Activated CD4-positive, alpha-beta T cell treated with anti-CD3 and anti-CD28 coated beads, Interleukin-2, amount 10 ng/mL, durations not matched to agents 7 days and 5 days (primary cell): ENCODE measurements around the gene CERS4. TPM values are rescaled to one million over a fixed set of nuclear protein-coding genes. Genes with fewer than 3 reads are reported as not detected.
"Not testable (repeated sequence)": the region's sequence is repeated elsewhere in the genome, so short reads cannot be mapped to it uniquely, and the experiment has no call there.

Source experiments
- CTCF ChIA-PET: fragments of 350-600 bp; sonication (Branson Sonifier 250); formaldehyde crosslinking; loops from one replicate; lab custom pipeline; 2021; ENCODE audit warnings: antibody characterized with exemption; lab: Charles Lee
- POLR2A ChIA-PET: fragments of 350-600 bp; sonication (Branson Sonifier 250); formaldehyde crosslinking; loops from one replicate; lab custom pipeline; 2021; ENCODE audit warnings: antibody characterized with exemption; lab: Charles Lee
- DNase-seq: peaks from one replicate; pipeline ENCODE4 v3.0.0-alpha.2; 2020
- H3K27ac Mint-ChIP-seq: one replicate; pipeline ENCODE4 v1.8.0; 2021; ENCODE audit warnings: mild to moderate bottlenecking, moderate library complexity, mixed read lengths
- H3K27me3 Mint-ChIP-seq: one replicate; pipeline ENCODE4 v1.8.0; 2021; ENCODE audit warnings: mixed read lengths
- H3K36me3 Mint-ChIP-seq: one replicate; pipeline ENCODE4 v1.8.0; 2021; ENCODE audit warnings: low read depth, mixed read lengths
- H3K4me1 Mint-ChIP-seq: one replicate; pipeline ENCODE4 v1.8.0; 2021; ENCODE audit warnings: mixed read lengths
- H3K4me3 Mint-ChIP-seq: one replicate; pipeline ENCODE4 v1.8.0; 2021; ENCODE audit warnings: mild to moderate bottlenecking, moderate library complexity, mixed read lengths
- H3K9me3 Mint-ChIP-seq: one replicate; pipeline ENCODE4 v1.8.0; 2021; ENCODE audit warnings: mixed read lengths
- total RNA-seq, 2 experiments: library from RNA; stranded (reverse); gene quantifications; one replicate each; pipeline ENCODE4 v1.2.3, GENCODE V29; 2021

Gene CERS4
- total RNA-seq, 2 experiments from 2014 or later = 26.7 to 33.1 TPM

DNA sequence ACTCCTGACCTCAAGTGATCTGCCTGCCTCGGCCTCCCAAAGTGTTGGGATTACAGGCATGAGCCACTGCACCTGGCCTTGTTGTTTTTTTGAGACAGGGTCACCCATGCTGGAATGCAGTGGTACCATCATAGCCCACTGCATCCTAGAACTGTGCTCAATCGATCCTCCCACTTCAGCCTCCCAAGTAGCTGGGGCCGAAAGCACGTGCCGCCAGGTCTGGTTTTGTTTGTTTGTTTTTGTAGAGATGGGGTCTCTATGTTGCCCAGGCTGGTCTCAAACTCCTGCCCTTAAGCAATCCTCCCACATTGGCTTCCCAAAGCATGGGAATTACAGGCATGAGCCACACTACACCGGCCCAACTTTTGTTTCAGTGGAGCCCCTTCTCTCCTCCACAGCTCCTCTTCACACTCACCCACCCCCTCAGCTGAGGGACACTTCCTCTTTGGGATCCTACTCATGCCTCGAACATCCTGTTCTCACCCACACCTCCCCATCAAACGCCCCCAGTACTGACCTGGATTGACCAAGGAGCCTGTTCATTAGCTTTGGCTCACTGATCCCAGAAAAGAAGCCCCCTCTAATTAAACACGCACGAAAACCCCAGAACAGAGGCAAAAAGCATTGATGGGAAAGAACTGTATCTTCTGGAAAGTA is 12.8 kb upstream of the CERS4 start:
- H3K9me3 Mint-ChIP-seq = no peaks in the 10 kb centered on the region
- peak overlapping the region; percentile 72 for H3K27ac Mint-ChIP-seq
- POLR2A ChIA-PET = no interaction called here
- peaks cover 49% of the 10 kb centered on the region for H3K4me1 Mint-ChIP-seq
- DNase-seq = no peak
- H3K4me3 Mint-ChIP-seq = no peak overlapping the region
- CTCF ChIA-PET = interaction anchor here (1.1 to 1.6 kb wide), 2 partner anchors 8 to 43 kb away, joined by 3 to 4 read pairs; no protein-coding TSS in a partner anchor
- no peaks in the 10 kb centered on the region for H3K27me3 Mint-ChIP-seq
- H3K36me3 Mint-ChIP-seq = peaks cover 3% of the 10 kb centered on the region

DNA sequence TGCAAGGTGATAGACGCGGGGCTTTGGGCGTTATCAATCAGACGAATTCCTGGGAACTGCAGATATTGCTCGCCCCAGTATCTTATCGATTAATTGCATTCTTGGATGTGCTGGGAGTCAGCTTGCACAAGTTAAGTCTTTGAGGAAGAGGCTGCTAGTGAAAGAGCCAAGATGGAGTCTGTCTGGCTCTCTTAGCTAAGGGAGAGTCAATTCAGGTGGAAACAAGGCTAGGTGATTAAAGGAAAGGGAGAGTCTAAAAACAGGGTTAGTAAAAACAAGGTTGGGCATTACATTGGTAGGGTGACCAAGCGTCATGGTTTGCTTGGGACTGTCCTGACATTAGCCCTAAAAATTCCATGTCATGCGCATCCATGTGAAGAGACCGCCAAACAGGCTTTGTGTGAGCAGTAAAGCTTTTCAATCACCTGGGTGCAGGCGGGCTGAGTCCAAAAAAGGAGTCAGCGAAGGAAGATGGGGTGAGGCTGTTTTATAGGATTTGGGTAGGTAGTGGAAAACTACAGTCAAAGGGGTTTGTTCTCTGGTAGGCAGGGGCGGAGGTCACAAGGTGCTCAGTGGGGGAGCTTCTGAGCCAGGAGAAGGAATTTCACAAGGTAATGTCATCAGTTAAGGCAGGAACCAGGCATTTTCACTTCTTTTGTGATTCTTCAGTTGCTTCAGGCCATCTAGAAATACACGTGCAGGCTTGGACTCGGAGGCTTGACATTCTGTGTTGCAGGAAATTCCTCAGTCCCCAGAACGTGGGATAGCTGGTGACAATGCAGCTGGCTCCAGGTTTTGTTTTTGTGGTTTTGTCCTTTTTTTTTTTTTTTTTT is 5.7 kb upstream of the CERS4 start:
- DNase-seq, H3K27ac Mint-ChIP-seq, H3K36me3 Mint-ChIP-seq, POLR2A ChIA-PET, H3K4me3 Mint-ChIP-seq, H3K27me3 Mint-ChIP-seq, H3K9me3 Mint-ChIP-seq: not testable (repeated sequence)
- H3K4me1 Mint-ChIP-seq = peaks cover 13% of the 10 kb centered on the region
- CTCF ChIA-PET = interaction anchor here (0.6 to 1.6 kb wide), 6 partner anchors 7 to 44 kb away, joined by 3 to 9 read pairs (median 4); no protein-coding TSS in a partner anchor

DNA sequence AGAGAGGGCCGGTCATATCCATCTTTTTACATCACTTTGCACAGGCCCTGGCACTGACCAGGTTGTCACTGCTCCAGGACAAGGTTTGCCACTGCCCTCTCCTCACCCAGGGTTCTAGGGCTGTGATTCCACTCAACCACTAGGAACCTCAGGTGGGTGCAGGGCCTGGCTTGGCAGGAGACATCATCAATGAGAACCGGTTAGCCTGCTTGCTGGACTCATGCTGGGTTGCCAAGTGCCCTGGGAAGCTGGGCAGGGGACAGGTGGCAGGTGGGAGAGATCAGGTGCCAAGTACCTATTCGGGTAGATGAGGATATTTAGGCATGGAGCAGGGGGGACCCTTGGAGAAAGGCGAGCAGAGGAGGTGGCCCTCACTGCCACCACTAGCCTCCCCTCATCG is 4.2 kb upstream of the CERS4 start:
- H3K9me3 Mint-ChIP-seq = no peaks in the 10 kb centered on the region
- no peak overlapping the region for H3K4me3 Mint-ChIP-seq
- DNase-seq = no peak
- H3K27ac Mint-ChIP-seq = no peak overlapping the region
- POLR2A ChIA-PET = no interaction called here
- CTCF ChIA-PET = interaction anchor here (1.0 kb wide), 1 partner anchor 24 kb away, joined by 3 read pairs; no protein-coding TSS in a partner anchor
- no peaks in the 10 kb centered on the region for H3K36me3 Mint-ChIP-seq
- peaks cover 19% of the 10 kb centered on the region for H3K4me1 Mint-ChIP-seq
- peaks cover 8% of the 10 kb centered on the region for H3K27me3 Mint-ChIP-seq

DNA sequence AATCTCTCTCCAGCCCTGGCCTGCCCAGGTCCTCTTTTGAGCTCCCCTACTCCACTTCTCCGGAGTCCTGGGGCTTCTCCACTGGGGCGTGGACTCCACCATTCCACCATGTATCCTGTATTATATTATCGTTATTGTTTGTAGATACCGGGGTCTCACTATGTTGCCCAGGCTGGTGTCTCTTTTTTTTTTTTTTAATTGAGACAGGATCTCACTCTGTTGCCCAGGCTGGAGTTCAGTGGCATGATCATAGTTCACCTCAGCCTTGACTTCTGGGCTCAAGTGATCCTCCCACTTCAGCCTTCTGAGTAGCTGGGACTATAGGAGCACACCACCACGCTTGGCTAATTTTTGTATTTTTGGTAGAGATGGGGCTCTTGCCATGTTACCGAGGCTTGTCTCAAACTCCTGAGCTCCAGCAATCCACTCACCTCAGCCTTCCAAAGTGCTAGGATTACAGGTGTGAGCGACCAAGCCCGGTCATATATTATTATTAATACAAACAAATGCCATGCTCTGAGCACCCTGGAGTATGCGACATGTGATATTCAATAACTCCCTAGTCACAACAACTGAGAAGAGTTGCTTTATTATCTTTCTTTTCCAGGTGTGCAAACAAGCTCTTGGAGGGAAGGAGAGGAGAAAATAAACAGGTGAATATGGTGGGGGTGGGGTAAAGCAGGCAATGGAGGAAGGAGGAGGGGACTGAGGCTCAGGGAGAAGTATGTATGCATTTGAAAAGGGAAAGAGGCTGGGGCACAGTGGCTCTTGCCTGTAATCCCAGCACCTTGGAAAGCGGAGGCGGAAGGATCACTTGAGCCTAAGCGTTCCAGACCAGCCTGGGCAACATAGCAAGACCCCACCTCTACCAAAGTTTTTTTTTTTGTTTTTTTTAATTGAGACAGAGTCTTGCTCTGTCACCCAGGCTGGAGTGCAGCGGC is 2.8 kb upstream of the CERS4 start:
- Mint-ChIP-seq H3K4me3 (no peak overlapping the region), H3K27me3 (peaks cover 8% of the 10 kb centered on the region), H3K9me3 (no peaks in the 10 kb centered on the region), H3K36me3 (peaks cover 2% of the 10 kb centered on the region), H3K4me1 (peaks cover 32% of the 10 kb centered on the region), H3K27ac (peak overlapping the region; percentile 50)
- ChIA-PET CTCF (interaction anchor here (0.6 to 1.0 kb wide), 2 partner anchors 26 to 174 kb away, joined by 3 read pairs; no protein-coding TSS in a partner anchor), POLR2A (no interaction called here)
- no peak for DNase-seq

DNA sequence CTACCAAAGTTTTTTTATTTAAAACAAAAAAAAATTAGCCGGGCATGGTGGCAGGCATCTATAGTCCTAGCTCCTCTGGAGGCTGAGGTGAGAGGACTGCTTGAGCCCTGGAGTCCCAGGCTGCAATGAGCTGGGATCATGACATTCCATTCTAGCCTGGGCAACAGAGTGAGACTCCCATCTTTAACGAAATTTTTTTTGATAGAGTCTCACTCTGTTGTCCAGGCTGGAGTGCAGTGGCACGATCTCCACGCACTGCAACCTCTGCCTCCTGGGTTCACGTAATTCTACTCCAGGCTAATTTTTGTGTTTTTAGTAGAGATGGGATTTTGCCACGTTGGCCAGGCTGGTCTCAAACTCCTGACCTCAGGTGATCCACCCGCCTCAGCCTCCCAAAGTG is 1.8 kb upstream of the CERS4 start:
- H3K36me3 Mint-ChIP-seq, H3K27me3 Mint-ChIP-seq, POLR2A ChIA-PET, H3K9me3 Mint-ChIP-seq, H3K27ac Mint-ChIP-seq, DNase-seq, H3K4me3 Mint-ChIP-seq: not testable (repeated sequence)
- H3K4me1 Mint-ChIP-seq = peaks cover 38% of the 10 kb centered on the region
- CTCF ChIA-PET = interaction anchor here (1.2 kb wide), 1 partner anchor 12 kb away, joined by 3 read pairs; no protein-coding TSS in a partner anchor

DNA sequence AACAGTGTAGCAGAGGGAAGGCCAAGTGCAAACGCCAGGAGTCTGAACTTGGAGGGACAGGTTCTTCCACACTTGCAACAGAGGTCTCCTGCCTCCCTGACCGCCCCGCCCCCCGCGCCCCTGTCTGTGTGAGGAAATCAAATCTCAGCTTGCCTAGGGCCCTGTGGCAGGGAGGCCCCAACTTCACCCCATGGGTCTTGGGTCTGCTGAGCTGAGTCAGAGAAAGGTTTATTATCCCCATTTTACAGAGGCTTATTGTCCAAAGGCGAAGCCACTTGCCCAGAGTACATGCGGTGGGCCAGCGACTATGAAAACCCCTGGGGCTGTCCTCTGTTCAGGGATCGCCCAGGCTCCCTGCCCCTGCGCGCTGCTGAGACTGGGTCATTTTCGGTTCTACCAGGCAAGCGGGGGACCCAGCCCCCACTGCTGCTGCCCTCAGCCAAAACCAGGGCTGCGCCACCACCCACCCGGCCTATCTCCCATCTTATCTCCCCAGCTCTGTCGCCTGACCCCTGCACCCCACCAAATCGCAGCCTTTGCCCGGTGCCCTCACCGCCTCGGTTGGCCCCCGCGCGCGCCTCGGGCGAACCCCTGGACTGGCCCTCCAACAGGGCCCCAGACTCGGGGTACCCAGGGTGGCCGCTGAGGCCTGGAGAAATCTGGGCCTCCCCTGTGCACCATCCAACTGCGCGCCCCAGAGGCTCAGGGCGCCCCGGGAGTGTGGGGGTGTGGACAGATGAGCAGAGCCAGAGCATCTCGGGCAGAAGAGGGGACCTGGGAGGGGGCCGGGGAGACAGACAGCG is 850 bp upstream of the CERS4 start:
- DNase-seq = no peak
- ChIA-PET CTCF (interaction anchor here (0.6 to 1.2 kb wide), 2 partner anchors 13 to 37 kb away, joined by 3 to 4 read pairs; no protein-coding TSS in a partner anchor), POLR2A (no interaction called here)
- peaks cover 5% of the 10 kb centered on the region for H3K27me3 Mint-ChIP-seq
- H3K4me1 Mint-ChIP-seq = peaks cover 39% of the 10 kb centered on the region
- H3K27ac Mint-ChIP-seq = peak overlapping the region; percentile 82
- peaks cover 2% of the 10 kb centered on the region for H3K36me3 Mint-ChIP-seq
- H3K9me3 Mint-ChIP-seq = no peaks in the 10 kb centered on the region
- H3K4me3 Mint-ChIP-seq = peak overlapping the region; percentile 75

DNA sequence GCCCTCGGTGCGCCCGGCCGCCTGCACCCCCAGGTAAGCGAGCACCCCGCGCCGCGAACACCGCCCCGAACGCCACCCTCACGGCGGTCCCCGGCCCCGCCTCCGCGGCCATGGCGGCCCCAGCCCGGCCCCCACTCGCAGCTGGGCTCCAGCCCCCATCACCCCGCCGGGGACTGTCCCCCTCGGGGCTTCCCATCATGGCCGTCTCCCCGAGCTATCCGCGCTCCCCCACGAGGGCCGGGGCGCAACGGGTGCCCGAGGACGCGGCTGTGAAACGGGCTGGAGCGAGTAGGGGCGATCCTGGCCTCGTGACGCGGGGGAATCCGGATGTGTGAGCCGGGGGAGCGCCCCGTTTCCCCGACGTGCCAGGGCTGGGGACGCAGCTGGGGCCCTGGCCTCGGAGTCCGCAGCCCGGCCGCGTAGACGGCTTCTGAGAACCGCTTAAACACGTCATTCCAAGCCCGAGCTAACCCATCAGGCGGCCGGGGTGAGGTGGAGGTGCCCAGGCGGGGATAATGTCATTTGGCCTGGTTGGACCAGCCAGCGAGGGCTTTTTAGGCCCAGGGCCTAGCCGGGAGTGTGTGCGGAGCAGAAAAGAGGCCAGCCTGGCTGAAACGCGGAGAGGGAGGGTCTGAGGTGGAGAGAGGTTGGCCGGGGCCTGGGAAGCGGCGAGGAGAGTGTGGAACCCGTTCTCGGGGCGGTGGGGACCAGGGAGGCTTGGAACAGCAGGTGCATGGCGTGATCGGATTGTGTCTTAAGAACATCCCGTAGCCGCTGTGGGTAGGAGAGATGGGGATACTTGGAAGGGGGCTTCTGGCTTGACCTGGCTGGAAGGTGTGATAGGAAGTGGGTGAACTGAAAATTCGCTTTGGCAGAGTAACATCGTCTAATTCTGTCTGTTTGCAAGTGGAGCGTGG is 550 bp downstream of the CERS4 start:
- DNase-seq = peak; percentile 77
- Mint-ChIP-seq H3K27me3 (peaks cover 2% of the 10 kb centered on the region), H3K36me3 (peaks cover 13% of the 10 kb centered on the region), H3K9me3 (no peaks in the 10 kb centered on the region), H3K27ac (peak overlapping the region; percentile 87), H3K4me3 (peak overlapping the region; percentile 79), H3K4me1 (peaks cover 41% of the 10 kb centered on the region)
- POLR2A ChIA-PET = interaction anchor here (0.6 to 1.0 kb wide), 3 partner anchors 10 to 808 kb away, joined by 3 to 4 read pairs (median 3); no protein-coding TSS in a partner anchor
- CTCF ChIA-PET = interaction anchor here (0.8 to 1.2 kb wide), 4 partner anchors 9 to 208 kb away, joined by 3 to 4 read pairs (median 3); no protein-coding TSS in a partner anchor

DNA sequence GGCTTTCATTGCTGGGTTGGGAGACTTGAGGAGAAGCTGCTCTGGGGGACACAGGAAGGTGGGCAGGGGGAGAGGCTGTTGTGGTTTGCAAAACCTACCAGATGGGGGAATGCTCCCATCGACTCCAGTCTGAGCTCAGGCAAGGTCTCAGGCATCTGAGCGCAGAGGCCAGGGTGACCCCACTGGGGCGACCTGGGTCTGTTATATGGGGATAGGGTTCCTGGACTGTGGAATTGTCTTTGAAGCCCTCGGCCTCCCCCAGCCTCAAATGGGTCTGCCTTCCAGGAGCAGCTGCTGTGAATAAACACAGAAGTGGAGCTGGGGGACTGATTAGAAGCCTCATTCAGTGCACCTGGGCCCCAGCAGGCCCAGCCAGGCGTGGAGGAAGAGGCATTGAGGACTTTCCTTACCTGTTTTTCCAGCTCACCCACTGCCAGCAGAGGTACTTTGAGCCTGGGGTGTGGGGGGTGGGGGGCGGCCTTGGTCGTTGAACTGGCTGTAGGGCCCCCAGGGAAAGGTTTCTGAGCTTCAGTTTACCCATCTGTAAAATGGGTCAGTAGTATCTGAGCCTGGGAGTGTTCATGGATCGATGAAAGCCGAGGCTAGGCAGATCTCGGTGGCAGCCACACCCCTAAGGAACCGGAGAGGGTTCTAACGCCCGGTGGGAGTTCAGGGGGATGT is 1.4 kb downstream of the CERS4 start:
- no peak for DNase-seq
- POLR2A ChIA-PET = interaction anchor here (0.6 kb wide), 1 partner anchor 807 kb away, joined by 3 read pairs; no protein-coding TSS in a partner anchor
- peak overlapping the region; percentile 87 for H3K27ac Mint-ChIP-seq
- H3K4me3 Mint-ChIP-seq = peak overlapping the region; percentile 79
- CTCF ChIA-PET = interaction anchor here (0.5 to 1.3 kb wide), 6 partner anchors 12 to 1506 kb away, joined by 3 to 4 read pairs (median 3); no protein-coding TSS in a partner anchor
- H3K27me3 Mint-ChIP-seq = peaks cover 2% of the 10 kb centered on the region
- peaks cover 14% of the 10 kb centered on the region for H3K36me3 Mint-ChIP-seq
- peaks cover 44% of the 10 kb centered on the region for H3K4me1 Mint-ChIP-seq
- H3K9me3 Mint-ChIP-seq = no peaks in the 10 kb centered on the region

DNA sequence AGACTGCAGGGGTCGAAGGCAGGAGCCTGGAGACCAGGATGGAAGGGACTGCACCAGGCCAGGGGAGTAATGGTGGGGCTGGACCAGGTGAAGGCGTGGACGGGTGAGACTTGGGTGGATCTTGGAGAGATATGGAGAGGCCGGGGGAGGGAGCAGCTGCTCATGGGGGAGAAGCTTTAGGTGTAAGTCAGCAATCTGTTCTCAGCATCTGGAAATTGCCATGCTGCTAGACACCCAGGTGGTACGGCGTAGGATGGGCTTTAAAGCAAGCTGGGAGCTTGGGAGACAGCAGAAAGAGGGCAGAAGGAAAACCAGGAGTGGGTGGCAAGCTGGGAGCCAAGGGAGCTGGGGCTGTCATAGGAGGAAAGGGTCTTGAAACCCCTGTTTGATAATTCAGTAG is 3.0 kb downstream of the CERS4 start:
- peaks cover 48% of the 10 kb centered on the region for H3K4me1 Mint-ChIP-seq

DNA sequence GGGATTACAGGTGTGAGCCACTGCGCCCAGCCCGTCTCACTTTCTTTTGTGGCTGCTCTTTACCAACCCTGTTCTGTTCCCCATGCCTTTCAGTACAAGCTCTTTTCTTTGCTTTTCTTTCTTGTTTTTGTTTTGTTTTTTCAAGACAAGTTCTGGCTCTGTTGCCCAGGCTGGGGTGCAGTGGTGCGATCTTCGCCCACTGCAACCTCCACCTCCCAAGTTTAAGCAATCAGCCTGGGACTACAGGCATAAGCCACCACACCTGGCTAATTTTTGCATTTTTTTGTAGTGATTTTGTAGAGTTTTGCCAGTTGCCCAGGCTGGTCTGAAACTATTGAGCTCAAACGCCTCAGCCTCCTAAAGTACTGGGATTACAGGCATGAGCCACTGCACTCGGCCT is 3.7 kb downstream of the CERS4 start:
- no peak overlapping the region for H3K4me3 Mint-ChIP-seq
- no peak overlapping the region for H3K27ac Mint-ChIP-seq
- H3K9me3 Mint-ChIP-seq = no peaks in the 10 kb centered on the region
- POLR2A ChIA-PET = no interaction called here
- no peaks in the 10 kb centered on the region for H3K27me3 Mint-ChIP-seq
- DNase-seq = no peak
- H3K4me1 Mint-ChIP-seq = peaks cover 48% of the 10 kb centered on the region
- CTCF ChIA-PET = interaction anchor here (1.0 kb wide), 1 partner anchor 38 kb away, joined by 3 read pairs; no protein-coding TSS in a partner anchor
- peaks cover 20% of the 10 kb centered on the region for H3K36me3 Mint-ChIP-seq

More for the DNA sequence above, 3.0 kb downstream of the CERS4 start:
- no peaks in the 10 kb centered on the region for H3K27me3 Mint-ChIP-seq
- no peak for DNase-seq
- no peak overlapping the region for H3K27ac Mint-ChIP-seq
- CTCF ChIA-PET = interaction anchor here (1.0 to 1.3 kb wide), 2 partner anchors 16 to 38 kb away, joined by 3 read pairs; no protein-coding TSS in a partner anchor
- no peaks in the 10 kb centered on the region for H3K9me3 Mint-ChIP-seq
- no peak overlapping the region for H3K4me3 Mint-ChIP-seq
- POLR2A ChIA-PET = no interaction called here
- peaks cover 20% of the 10 kb centered on the region for H3K36me3 Mint-ChIP-seq
